ENCODE data around the gene SORBS1.

SORBS1 gene

GRCh38 chr10:95565336-95565735, 4.2 kb upstream of the SORBS1 start:
- no peak for DNase-seq (ENCODE audit: low read depth in 2 of 2)

GRCh38 chr10:95564291-95564690, 3.1 kb upstream of the SORBS1 start:
- DNase-seq (ENCODE audit: low read depth in 2 of 2) = no peak

- DNase-seq (ENCODE audit: low read depth in 2 of 2) = no peak
Observed at GRCh38 chr10:95562341-95562965, 1.3 kb upstream of the SORBS1 start.

GRCh38 chr10:95561864-95562177, 650 bp upstream of the SORBS1 start:
- no peak for DNase-seq (ENCODE audit: low read depth in 2 of 2)

- DNase-seq (ENCODE audit: low read depth in 2 of 2) = peak; percentile 12 to 22
Observed at GRCh38 chr10:95560278-95561176, 644 bp downstream of the SORBS1 start.

GRCh38 chr10:95559896-95560277, 1.3 kb downstream of the SORBS1 start:
- no peak for DNase-seq (ENCODE audit: low read depth in 2 of 2)

- DNase-seq (ENCODE audit: low read depth in 2 of 2) = no peak
Observed at GRCh38 chr10:95559471-95559870, 1.7 kb downstream of the SORBS1 start.

GRCh38 chr10:95558593-95559320, 2.4 kb downstream of the SORBS1 start:
- no peak for DNase-seq (ENCODE audit: low read depth in 2 of 2)

- DNase-seq (ENCODE audit: low read depth in 2 of 2) = no peak
Observed at GRCh38 chr10:95556994-95557767, 4.0 kb downstream of the SORBS1 start.

GRCh38 chr10:95553674-95554073, 7.5 kb downstream of the SORBS1 start:
- DNase-seq (ENCODE audit: low read depth in 2 of 2) = no peak

- DNase-seq (ENCODE audit: low read depth in 2 of 2) = no peak
Observed at GRCh38 chr10:95552679-95553342, 8.4 kb downstream of the SORBS1 start.

- DNase-seq (ENCODE audit: low read depth in 2 of 2) = no peak
Observed at GRCh38 chr10:95550073-95550672, 11.0 kb downstream of the SORBS1 start.

GRCh38 chr10:95547791-95548435, 13.3 kb downstream of the SORBS1 start:
- DNase-seq (ENCODE audit: low read depth in 2 of 2) = no peak

GRCh38 chr10:95547197-95547596, 14.0 kb downstream of the SORBS1 start:
- no peak for DNase-seq (ENCODE audit: low read depth in 2 of 2)

- no peak for DNase-seq (ENCODE audit: low read depth in 2 of 2)
Observed at GRCh38 chr10:95545981-95546380, 15.2 kb downstream of the SORBS1 start.

- no peak for DNase-seq (ENCODE audit: low read depth in 2 of 2)
Observed at GRCh38 chr10:95544783-95545500, 16.2 kb downstream of the SORBS1 start.

- no peak for DNase-seq (ENCODE audit: low read depth in 2 of 2)
Observed at GRCh38 chr10:95543459-95543858, 17.7 kb downstream of the SORBS1 start.

- no peak for DNase-seq (ENCODE audit: low read depth in 2 of 2)
Observed at GRCh38 chr10:95542761-95543160, 18.4 kb downstream of the SORBS1 start.

GRCh38 chr10:95542330-95542729, 18.8 kb downstream of the SORBS1 start:
- DNase-seq (ENCODE audit: low read depth in 2 of 2) = no peak

- DNase-seq (ENCODE audit: low read depth in 2 of 2) = no peak
Observed at GRCh38 chr10:95540514-95541052, 20.6 kb downstream of the SORBS1 start.

All from stimulated activated CD4-positive, alpha-beta T cell treated with anti-CD3 and anti-CD28 coated beads, Interleukin-1b, Interleukin-23, amount 100 ng/mL, for 4 hours (primary cell).